ENCODE measurements around the gene EIF4A3.

- TF ChIP-seq, protein P1, sequence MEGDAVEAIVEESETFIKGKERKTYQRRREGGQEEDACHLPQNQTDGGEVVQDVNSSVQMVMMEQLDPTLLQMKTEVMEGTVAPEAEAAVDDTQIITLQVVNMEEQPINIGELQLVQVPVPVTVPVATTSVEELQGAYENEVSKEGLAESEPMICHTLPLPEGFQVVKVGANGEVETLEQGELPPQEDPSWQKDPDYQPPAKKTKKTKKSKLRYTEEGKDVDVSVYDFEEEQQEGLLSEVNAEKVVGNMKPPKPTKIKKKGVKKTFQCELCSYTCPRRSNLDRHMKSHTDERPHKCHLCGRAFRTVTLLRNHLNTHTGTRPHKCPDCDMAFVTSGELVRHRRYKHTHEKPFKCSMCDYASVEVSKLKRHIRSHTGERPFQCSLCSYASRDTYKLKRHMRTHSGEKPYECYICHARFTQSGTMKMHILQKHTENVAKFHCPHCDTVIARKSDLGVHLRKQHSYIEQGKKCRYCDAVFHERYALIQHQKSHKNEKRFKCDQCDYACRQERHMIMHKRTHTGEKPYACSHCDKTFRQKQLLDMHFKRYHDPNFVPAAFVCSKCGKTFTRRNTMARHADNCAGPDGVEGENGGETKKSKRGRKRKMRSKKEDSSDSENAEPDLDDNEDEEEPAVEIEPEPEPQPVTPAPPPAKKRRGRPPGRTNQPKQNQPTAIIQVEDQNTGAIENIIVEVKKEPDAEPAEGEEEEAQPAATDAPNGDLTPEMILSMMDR (IDR thresholded peaks at IDR 0.05): no peak
- TF ChIP-seq POLR2A (IDR thresholded peaks at IDR 0.05) (no peak), POLR2AphosphoS5 (IDR thresholded peaks at IDR 0.05; ENCODE audit: insufficient read depth in 1 of 2, low read depth in 1 of 2) (no peak)
These were observed 59.3 kb downstream of the EIF4A3 start for GRCh38 chr17:80087346-80088265.

All from vagina (tissue), 2 donors.